ENCODE data around the gene ROBO2. TPM values are rescaled to one million over a fixed set of nuclear protein-coding genes. Genes with fewer than 3 reads are reported as not detected.

Gene ROBO2
- polyA plus RNA-seq, 1 of the 3 experiments (the other 2 are of a cell fraction) = not detected

GRCh38 chr3:77411334-77411733, 371.4 kb downstream of the ROBO2 start:
- Histone ChIP-seq H3K4me3 (ENCODE audit: low read depth in 2 of 2, low read length in 1 of 2) (no peak overlapping the region), H2AFZ (ENCODE audit: low read depth) (no peak overlapping the region), H3K9me2 (no peaks in the 10 kb centered on the region), H3K9ac (no peak overlapping the region), H4K20me1 (ENCODE audit: insufficient read depth) (no peaks in the 10 kb centered on the region), H3F3A (replicated peaks; ENCODE audit: insufficient read depth) (no peaks in the 10 kb centered on the region), H3K27me3 (ENCODE audit: insufficient read depth) (no peaks in the 10 kb centered on the region), H3K27ac (ENCODE audit: low read depth in 2 of 2, low read length in 1 of 2) (no peak overlapping the region), H3K36me3 (replicated peaks in 1 of 2; ENCODE audit: control insufficient read depth in 1 of 2, insufficient read depth in 2 of 2, low read length in 1 of 2) (no peaks in the 10 kb centered on the region), H3K4me1 (ENCODE audit: control insufficient read depth in 1 of 2, insufficient read depth in 2 of 2, low read depth in 1 of 2, low read length in 1 of 2) (peaks cover 0 to 2% of the 10 kb centered on the region in 2 experiments; a peak in 1 of 4 replicates), H3K4me2 (no peak overlapping the region), H3K9me3 (no peaks in the 10 kb centered on the region), H3K79me2 (ENCODE audit: insufficient read depth) (no peaks in the 10 kb centered on the region)
- no peak for DNase-seq
- POLR2A ChIA-PET = no interaction called here
- CTCF ChIA-PET = interaction anchor here (1.5 kb wide), 1 partner anchor 91 kb away, joined by 3 read pairs; no protein-coding TSS in a partner anchor
- 48% methylated on average over 2 of the region's 2 CpGs for WGBS (ENCODE audit: low lambda C conversion rate)
- no peak for TF ChIP-seq YY1 (IDR thresholded peaks at IDR 0.05; ENCODE audit: low read depth)
- no peak for TF ChIP-seq SMC3 (IDR thresholded peaks at IDR 0.05; ENCODE audit: low read depth, low read length)
- TF ChIP-seq RCOR1 (IDR thresholded peaks at IDR 0.05; ENCODE audit: low read length) = no peak
- TF ChIP-seq EP300 (IDR thresholded peaks at IDR 0.05; ENCODE audit: borderline replicate concordance in 1 of 2, low read depth in 1 of 2, low read length in 1 of 2) = no peak
- TF ChIP-seq MEF2A (IDR thresholded peaks at IDR 0.05; ENCODE audit: borderline replicate concordance, low read depth) = no peak
- TF ChIP-seq TCF12 (IDR thresholded peaks at IDR 0.05) = no peak
- TF ChIP-seq CTCF (IDR thresholded peaks at IDR 0.05) = no peak
- no peak for TF ChIP-seq PBX3 (IDR thresholded peaks at IDR 0.05)
- TF ChIP-seq SIN3A (IDR thresholded peaks at IDR 0.05; ENCODE audit: borderline replicate concordance, low read depth, low read length) = no peak
- no peak for TF ChIP-seq TAF1 (IDR thresholded peaks at IDR 0.05; ENCODE audit: borderline replicate concordance, low read depth, low read length)
- TF ChIP-seq, protein P1, sequence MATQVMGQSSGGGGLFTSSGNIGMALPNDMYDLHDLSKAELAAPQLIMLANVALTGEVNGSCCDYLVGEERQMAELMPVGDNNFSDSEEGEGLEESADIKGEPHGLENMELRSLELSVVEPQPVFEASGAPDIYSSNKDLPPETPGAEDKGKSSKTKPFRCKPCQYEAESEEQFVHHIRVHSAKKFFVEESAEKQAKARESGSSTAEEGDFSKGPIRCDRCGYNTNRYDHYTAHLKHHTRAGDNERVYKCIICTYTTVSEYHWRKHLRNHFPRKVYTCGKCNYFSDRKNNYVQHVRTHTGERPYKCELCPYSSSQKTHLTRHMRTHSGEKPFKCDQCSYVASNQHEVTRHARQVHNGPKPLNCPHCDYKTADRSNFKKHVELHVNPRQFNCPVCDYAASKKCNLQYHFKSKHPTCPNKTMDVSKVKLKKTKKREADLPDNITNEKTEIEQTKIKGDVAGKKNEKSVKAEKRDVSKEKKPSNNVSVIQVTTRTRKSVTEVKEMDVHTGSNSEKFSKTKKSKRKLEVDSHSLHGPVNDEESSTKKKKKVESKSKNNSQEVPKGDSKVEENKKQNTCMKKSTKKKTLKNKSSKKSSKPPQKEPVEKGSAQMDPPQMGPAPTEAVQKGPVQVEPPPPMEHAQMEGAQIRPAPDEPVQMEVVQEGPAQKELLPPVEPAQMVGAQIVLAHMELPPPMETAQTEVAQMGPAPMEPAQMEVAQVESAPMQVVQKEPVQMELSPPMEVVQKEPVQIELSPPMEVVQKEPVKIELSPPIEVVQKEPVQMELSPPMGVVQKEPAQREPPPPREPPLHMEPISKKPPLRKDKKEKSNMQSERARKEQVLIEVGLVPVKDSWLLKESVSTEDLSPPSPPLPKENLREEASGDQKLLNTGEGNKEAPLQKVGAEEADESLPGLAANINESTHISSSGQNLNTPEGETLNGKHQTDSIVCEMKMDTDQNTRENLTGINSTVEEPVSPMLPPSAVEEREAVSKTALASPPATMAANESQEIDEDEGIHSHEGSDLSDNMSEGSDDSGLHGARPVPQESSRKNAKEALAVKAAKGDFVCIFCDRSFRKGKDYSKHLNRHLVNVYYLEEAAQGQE (IDR thresholded peaks at IDR 0.05; ENCODE audit: low read depth, low read length) = no peak
- TF ChIP-seq FOXM1 (IDR thresholded peaks at IDR 0.05; ENCODE audit: low read depth) = no peak
- TF ChIP-seq, protein P2, sequence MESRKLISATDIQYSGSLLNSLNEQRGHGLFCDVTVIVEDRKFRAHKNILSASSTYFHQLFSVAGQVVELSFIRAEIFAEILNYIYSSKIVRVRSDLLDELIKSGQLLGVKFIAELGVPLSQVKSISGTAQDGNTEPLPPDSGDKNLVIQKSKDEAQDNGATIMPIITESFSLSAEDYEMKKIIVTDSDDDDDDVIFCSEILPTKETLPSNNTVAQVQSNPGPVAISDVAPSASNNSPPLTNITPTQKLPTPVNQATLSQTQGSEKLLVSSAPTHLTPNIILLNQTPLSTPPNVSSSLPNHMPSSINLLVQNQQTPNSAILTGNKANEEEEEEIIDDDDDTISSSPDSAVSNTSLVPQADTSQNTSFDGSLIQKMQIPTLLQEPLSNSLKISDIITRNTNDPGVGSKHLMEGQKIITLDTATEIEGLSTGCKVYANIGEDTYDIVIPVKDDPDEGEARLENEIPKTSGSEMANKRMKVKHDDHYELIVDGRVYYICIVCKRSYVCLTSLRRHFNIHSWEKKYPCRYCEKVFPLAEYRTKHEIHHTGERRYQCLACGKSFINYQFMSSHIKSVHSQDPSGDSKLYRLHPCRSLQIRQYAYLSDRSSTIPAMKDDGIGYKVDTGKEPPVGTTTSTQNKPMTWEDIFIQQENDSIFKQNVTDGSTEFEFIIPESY (IDR thresholded peaks at IDR 0.05; ENCODE audit: borderline replicate concordance, low read depth) = no peak
- TF ChIP-seq GABPA (IDR thresholded peaks at IDR 0.05; ENCODE audit: low read depth) = no peak
- no peak for TF ChIP-seq FOXJ3 (CRISPR knock-in tag; IDR thresholded peaks at IDR 0.05)
- no peak for TF ChIP-seq FOSL2 (IDR thresholded peaks at IDR 0.05; ENCODE audit: borderline replicate concordance, low read depth)
- TF ChIP-seq USF2 (IDR thresholded peaks at IDR 0.05; ENCODE audit: borderline replicate concordance, low read depth, low read length) = no peak

Measured in SK-N-SH (cell line).